NCI-H2196 treated with DMSO at 0.1 percent for 48 hours (cell line): ENCODE data around the gene PNPLA6.
"Not testable (repeated sequence)": the region's sequence is repeated elsewhere in the genome, so short reads cannot be mapped to it uniquely, and the experiment has no call there.

ENCODE experiments used
- DNase-seq: peaks from one replicate; lab custom pipeline; 2025; ENCODE audit not compliant: unreplicated experiment; lab: John Stamatoyannopoulos, UW

The PNPLA6 gene

GRCh38 chr19:7550987-7551761 lies 15.7 kb downstream of the PNPLA6 start:
- DNase-seq = no peak

- no peak for DNase-seq
Observed at GRCh38 chr19:7552781-7553180, 17.3 kb downstream of the PNPLA6 start.

GRCh38 chr19:7554565-7554964 lies 19.0 kb downstream of the PNPLA6 start:
- DNase-seq = no peak

- no peak for DNase-seq
Observed at GRCh38 chr19:7554990-7555864, 19.7 kb downstream of the PNPLA6 start.

GRCh38 chr19:7556696-7557315 lies 21.3 kb downstream of the PNPLA6 start:
- no peak for DNase-seq

GRCh38 chr19:7558667-7559066 lies 23.1 kb downstream of the PNPLA6 start:
- no peak for DNase-seq

GRCh38 chr19:7559102-7559501 lies 23.6 kb downstream of the PNPLA6 start:
- no peak for DNase-seq

GRCh38 chr19:7560255-7560654 lies 24.7 kb downstream of the PNPLA6 start:
- no peak for DNase-seq

GRCh38 chr19:7561325-7561724 lies 25.8 kb downstream of the PNPLA6 start:
- no peak for DNase-seq

- DNase-seq = no peak
Observed at GRCh38 chr19:7562646-7563393, 27.3 kb downstream of the PNPLA6 start.

GRCh38 chr19:7564866-7565265 lies 29.3 kb downstream of the PNPLA6 start:
- no peak for DNase-seq

GRCh38 chr19:7565332-7565731 lies 29.8 kb downstream of the PNPLA6 start:
- no peak for DNase-seq

- no peak for DNase-seq
Observed at GRCh38 chr19:7570761-7571160, 35.2 kb downstream of the PNPLA6 start.

GRCh38 chr19:7575434-7576040 lies 40.0 kb downstream of the PNPLA6 start:
- no peak for DNase-seq

- DNase-seq = not testable (repeated sequence)
Observed at GRCh38 chr19:7577422-7577821, 41.9 kb downstream of the PNPLA6 start.

- no peak for DNase-seq
Observed at GRCh38 chr19:7578127-7578526, 42.6 kb downstream of the PNPLA6 start.

- DNase-seq = no peak
Observed at GRCh38 chr19:7579182-7579581, 43.7 kb downstream of the PNPLA6 start.

GRCh38 chr19:7582446-7582845 lies 46.9 kb downstream of the PNPLA6 start:
- DNase-seq = no peak

GRCh38 chr19:7589822-7590221 lies 54.3 kb downstream of the PNPLA6 start:
- no peak for DNase-seq

GRCh38 chr19:7590256-7590655 lies 54.7 kb downstream of the PNPLA6 start:
- DNase-seq = no peak
